GM18519 (cell line): ENCODE results near the gene GGT1.
"Not testable (repeated sequence)": the region's sequence is repeated elsewhere in the genome, so short reads cannot be mapped to it uniquely, and the experiment has no call there.

ENCODE experiments used
- ATAC-seq: cut with Tn5 transposase; IDR thresholded peaks from one replicate; pipeline ENCODE4 v1.9.1; 2021; ENCODE audit warnings: mild to moderate bottlenecking, moderate library complexity; ENCODE audit not compliant: unreplicated experiment, low FRiP score

The GGT1 gene

GRCh38 chr22:24583221-24584165, 19.5 kb upstream of the GGT1 start:
- no peak for ATAC-seq

GRCh38 chr22:24584166-24584790, 18.7 kb upstream of the GGT1 start:
- no peak for ATAC-seq

DNA sequence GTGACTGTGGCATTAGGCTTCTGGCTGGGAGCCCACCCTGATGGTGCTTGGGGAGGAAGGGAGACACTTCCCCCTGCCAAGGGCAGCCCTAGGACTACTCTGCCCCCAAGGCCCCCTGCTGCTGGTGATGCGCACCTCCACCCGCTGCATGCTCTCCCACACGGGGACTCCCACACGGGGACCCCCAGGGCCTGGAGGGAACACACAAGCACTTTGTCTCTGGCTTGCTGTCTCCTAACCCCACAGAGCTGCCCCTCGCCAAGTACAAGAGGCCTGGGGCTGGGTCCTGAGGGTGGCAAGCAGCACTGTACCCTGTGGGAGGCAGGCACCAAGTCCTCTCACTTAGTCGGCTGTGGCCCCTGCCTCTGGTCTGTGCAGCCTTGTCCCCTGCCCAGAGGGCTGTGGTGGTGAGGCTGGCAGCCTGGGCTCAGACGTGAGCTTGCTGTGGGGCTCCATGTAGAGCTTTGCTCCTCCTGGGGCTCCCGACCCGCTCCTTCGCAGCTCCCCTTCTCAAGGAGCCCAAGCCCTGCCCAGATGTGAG, 18.1 kb upstream of the GGT1 start:
- ATAC-seq = no peak

GRCh38 chr22:24585461-24585860, 17.5 kb upstream of the GGT1 start:
- ATAC-seq = no peak

DNA sequence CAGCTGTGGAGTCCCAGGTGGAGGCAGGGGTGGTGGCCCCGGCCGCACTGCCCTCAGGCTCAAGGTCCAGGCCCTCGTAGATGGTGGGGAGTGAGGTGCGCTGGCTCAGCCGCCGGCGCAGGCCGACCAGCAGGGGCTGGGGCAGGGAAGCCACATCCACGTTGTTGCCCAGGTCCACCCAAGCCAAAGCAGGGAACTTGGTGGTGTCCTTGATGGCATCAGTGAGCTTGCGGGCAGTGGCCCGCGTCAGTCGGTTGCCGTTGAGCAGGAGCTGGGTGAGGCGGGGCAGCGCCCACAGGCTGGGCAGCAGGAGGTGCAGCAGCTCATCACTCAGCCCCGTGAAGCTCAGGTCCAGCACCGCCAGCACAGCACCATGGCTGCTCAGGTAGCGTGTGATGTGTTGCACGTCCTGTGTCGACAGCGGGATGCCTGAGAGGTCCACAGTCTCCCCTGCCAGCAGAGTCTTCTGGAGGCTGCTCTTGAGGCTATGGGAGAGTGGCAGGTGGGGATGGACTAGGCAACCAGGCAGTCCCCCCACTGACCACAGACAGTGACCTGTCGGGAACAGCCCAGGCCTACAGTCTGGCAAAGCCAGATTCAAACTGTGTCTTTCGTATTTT, 17.0 kb upstream of the GGT1 start:
- no peak for ATAC-seq

GRCh38 chr22:24587251-24587650, 15.7 kb upstream of the GGT1 start:
- ATAC-seq = no peak

- ATAC-seq = no peak
Observed at GRCh38 chr22:24587948-24588347, 15.0 kb upstream of the GGT1 start.

- no peak for ATAC-seq
Observed at GRCh38 chr22:24588381-24588756, 14.6 kb upstream of the GGT1 start.

- no peak for ATAC-seq
Observed at GRCh38 chr22:24588757-24589481, 14.1 kb upstream of the GGT1 start.

GRCh38 chr22:24589518-24590030, 13.4 kb upstream of the GGT1 start:
- ATAC-seq = no peak

DNA sequence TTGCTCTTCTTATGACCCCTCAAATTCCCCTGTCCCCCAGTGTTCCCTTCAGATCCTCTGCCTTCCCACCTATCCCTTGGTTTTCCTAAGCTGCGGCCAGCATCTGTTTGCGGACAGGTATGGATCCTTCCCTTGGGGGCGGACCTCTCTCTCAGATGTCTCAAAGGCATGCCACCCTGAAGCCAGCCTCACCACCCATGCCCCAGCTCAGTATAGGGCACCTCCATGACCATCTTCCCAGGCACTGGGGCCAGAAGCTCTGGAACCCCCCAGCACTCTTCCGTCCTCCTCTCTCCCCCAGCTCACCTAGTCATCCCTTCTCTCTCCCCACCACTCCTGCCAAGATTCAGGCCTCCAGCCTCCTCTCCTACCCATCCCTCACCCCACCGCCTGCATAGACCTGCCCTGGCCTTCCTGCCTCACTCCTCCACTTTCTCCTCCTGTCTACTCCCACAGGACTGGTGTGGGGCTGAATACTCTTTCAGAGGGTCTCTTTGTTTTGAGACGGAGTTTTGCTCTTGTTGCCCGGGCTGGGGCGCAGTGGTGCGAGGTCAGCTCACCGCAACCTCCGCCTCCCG, 12.3 kb upstream of the GGT1 start:
- ATAC-seq = no peak

GRCh38 chr22:24591286-24591830, 11.6 kb upstream of the GGT1 start:
- ATAC-seq = no peak

GRCh38 chr22:24592058-24592850, 10.7 kb upstream of the GGT1 start:
- no peak for ATAC-seq

- no peak for ATAC-seq
Observed at GRCh38 chr22:24592851-24593558, 10.0 kb upstream of the GGT1 start, which contains the start of gene LRRC75B. Gene LRRC75B, minus strand, starts transcription at chr22:24593073. Its CDS starts 34 bp downstream, at chr22:24593039.

DNA sequence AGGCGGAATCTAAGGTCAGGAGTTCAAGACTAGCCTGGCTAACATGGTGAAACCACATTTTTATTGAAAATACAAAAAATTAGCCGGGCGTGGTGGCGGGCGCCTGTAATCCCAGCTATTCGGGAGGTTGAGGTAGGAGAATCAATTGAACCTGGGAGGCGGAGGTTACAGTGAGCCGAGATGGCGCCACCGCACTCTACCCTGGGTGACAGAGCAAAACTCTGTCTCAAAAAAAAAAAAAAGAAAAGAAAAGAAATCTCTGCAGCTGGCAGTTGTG, 9.5 kb upstream of the GGT1 start:
- ATAC-seq = not testable (repeated sequence)

DNA sequence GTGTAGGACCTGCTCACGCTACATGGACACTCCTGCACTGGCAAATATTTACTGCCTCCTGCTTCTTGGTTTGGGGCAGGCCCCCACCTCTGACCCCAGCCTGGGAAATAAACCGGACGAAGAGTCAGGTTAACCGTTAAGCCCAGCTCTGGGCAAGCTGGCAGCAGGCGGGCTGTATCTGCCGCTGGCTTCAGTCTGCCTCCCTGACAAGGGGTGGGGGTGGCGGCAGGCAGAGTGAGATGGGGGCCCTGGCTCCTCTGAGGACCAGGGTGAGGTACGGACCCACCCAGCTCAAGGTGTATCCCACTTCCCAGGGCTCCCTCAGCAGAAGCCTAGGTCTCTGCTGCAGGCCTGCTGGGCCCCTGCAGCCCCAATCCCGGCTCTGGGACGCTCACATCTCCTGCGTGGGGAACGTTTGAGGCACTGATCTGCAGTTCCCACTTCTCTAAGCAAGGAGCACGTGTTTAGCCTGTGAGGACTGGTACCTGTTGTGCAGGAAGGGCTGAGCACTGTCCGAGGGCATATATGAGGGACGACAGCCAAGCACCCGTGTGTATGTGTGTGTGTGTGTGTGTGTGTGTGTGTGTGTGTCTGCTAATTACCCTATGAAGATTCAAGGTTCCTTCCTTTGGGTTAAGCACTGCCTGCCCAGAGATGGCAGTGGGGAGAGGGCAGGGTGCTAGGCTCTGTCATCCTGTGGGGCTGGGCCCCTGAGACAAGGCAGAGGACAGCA, 9.0 kb upstream of the GGT1 start:
- ATAC-seq = no peak

GRCh38 chr22:24594569-24595120, 8.3 kb upstream of the GGT1 start:
- no peak for ATAC-seq
